Ammon's horn (tissue), 1 donor: Measurements from ENCODE around the gene CEP20.
"Not testable (repeated sequence)": the region's sequence is repeated elsewhere in the genome, so short reads cannot be mapped to it uniquely, and the experiment has no call there.

Experiments
- DNase-seq: peaks from one replicate; pipeline ENCODE4 v3.0.0-alpha.2; 2016; ENCODE audit warnings: low spot score

Gene CEP20

GRCh38 chr16:15888072-15888976 lies at the start of gene CEP20:
CEP20 (minus strand) TSS chr16:15888603; CDS start chr16:15888585, 18 bp downstream.
- peak; percentile 100 for DNase-seq

- DNase-seq: not testable (repeated sequence)
These were observed 48.4 kb upstream of the CEP20 start for GRCh38 chr16:15936809-15937208.

- DNase-seq: no peak
These were observed 46.6 kb upstream of the CEP20 start for GRCh38 chr16:15934991-15935390.

GRCh38 chr16:15933781-15934180 lies 45.4 kb upstream of the CEP20 start:
- no peak for DNase-seq

GRCh38 chr16:15932939-15933338 lies 44.5 kb upstream of the CEP20 start:
- no peak for DNase-seq

GRCh38 chr16:15928261-15929104 lies 40.1 kb upstream of the CEP20 start:
- no peak for DNase-seq

GRCh38 chr16:15925631-15926030 lies 37.2 kb upstream of the CEP20 start:
- no peak for DNase-seq

GRCh38 chr16:15924996-15925395 lies 36.6 kb upstream of the CEP20 start:
- DNase-seq: no peak

GRCh38 chr16:15919331-15919730 lies 30.9 kb upstream of the CEP20 start:
- DNase-seq: no peak

GRCh38 chr16:15918314-15918713 lies 29.9 kb upstream of the CEP20 start:
- DNase-seq: not testable (repeated sequence)

- no peak for DNase-seq
These were observed 27.9 kb upstream of the CEP20 start for GRCh38 chr16:15916323-15916722.

- no peak for DNase-seq
These were observed 27.2 kb upstream of the CEP20 start for GRCh38 chr16:15915555-15916081.

GRCh38 chr16:15913046-15913698 lies 24.8 kb upstream of the CEP20 start:
- no peak for DNase-seq

- DNase-seq: no peak
These were observed 22.8 kb upstream of the CEP20 start for GRCh38 chr16:15911198-15911597.

GRCh38 chr16:15907863-15908478 lies 19.6 kb upstream of the CEP20 start:
- DNase-seq: no peak

- DNase-seq: no peak
These were observed 18.0 kb upstream of the CEP20 start for GRCh38 chr16:15906439-15906838.

GRCh38 chr16:15903960-15904359 lies 15.6 kb upstream of the CEP20 start:
- no peak for DNase-seq

GRCh38 chr16:15900901-15901500 lies 12.6 kb upstream of the CEP20 start:
- no peak for DNase-seq

GRCh38 chr16:15900357-15900756 lies 12.0 kb upstream of the CEP20 start:
- DNase-seq: no peak

- DNase-seq: no peak
These were observed 11.2 kb upstream of the CEP20 start for GRCh38 chr16:15899538-15900100.

GRCh38 chr16:15898654-15899053 lies 10.3 kb upstream of the CEP20 start:
- DNase-seq: no peak
